Caco-2 (cell line): ENCODE measurements around the gene GANAB. TPM values are rescaled to one million over a fixed set of nuclear protein-coding genes. Genes with fewer than 3 reads are reported as not detected.

Source experiments
- BruUV-seq: library from RNA; stranded (reverse); fragments of 400-500 nt; replicated peaks from 2 replicates; lab custom pipeline; 2021; lab: Mats Ljungman, UMichigan
- CTCF ChIA-PET: fragments of 300-600 bp; sonication (Branson Sonifier 250); formaldehyde crosslinking; loops from one replicate; lab custom pipeline; 2022; ENCODE audit warnings: antibody characterized with exemption; lab: Charles Lee
- POLR2A ChIA-PET: fragments of 300-600 bp; sonication (Branson Sonifier 250); formaldehyde crosslinking; loops from one replicate; lab custom pipeline; 2022; ENCODE audit warnings: antibody characterized with exemption; lab: Charles Lee
- DNase-seq, 2 experiments: peaks; one replicate each; pipeline versions ENCODE4 v3.0.0 to v3.0.0-alpha.2; 2020 to 2022
- H3K27me3 ChIP-seq: replicated peaks from 2 replicates; pipeline ENCODE4 v1.6.0; 2011; ENCODE audit warnings: low read length; ENCODE audit not compliant: control insufficient read depth, insufficient read depth
- H3K36me3 ChIP-seq: 2 replicates; pipeline ENCODE4 v1.5.1; 2011; ENCODE audit warnings: low read length; ENCODE audit not compliant: control insufficient read depth, insufficient read depth
- H3K4me1 ChIP-seq: fragments of 250-450 bp; sonication (Bioruptor Pico); 2 replicates; pipeline ENCODE4 v1.5.1; 2020; ENCODE audit warnings: mild to moderate bottlenecking
- H3K4me3 ChIP-seq: 2 replicates; pipeline ENCODE4 v1.5.1; 2011; ENCODE audit warnings: low read depth, mild to moderate bottlenecking, control low read depth, low read length
- H3K9me3 ChIP-seq: fragments of 250-450 bp; sonication (Bioruptor Pico); 2 replicates; pipeline ENCODE4 v1.5.1; 2020; ENCODE audit warnings: mild to moderate bottlenecking, moderate library complexity
- H3K27ac Mint-ChIP-seq: one replicate; pipeline ENCODE4 v1.8.0; 2022; ENCODE audit warnings: mixed read lengths; ENCODE audit not compliant: unreplicated experiment
- H3K27me3 Mint-ChIP-seq: one replicate; pipeline ENCODE4 v1.8.0; 2022; ENCODE audit warnings: mixed read lengths; ENCODE audit not compliant: insufficient read depth, unreplicated experiment
- H3K36me3 Mint-ChIP-seq: one replicate; pipeline ENCODE4 v1.8.0; 2022; ENCODE audit warnings: mild to moderate bottlenecking, mixed read lengths; ENCODE audit not compliant: insufficient read depth, unreplicated experiment
- H3K4me1 Mint-ChIP-seq: one replicate; pipeline ENCODE4 v1.8.0; 2022; ENCODE audit warnings: low read depth, mixed read lengths; ENCODE audit not compliant: unreplicated experiment
- H3K4me3 Mint-ChIP-seq: one replicate; pipeline ENCODE4 v1.8.0; 2022; ENCODE audit warnings: mild to moderate bottlenecking, moderate library complexity, mixed read lengths; ENCODE audit not compliant: unreplicated experiment
- H3K9me3 Mint-ChIP-seq: one replicate; pipeline ENCODE4 v1.8.0; 2022; ENCODE audit warnings: mixed read lengths; ENCODE audit not compliant: unreplicated experiment
- intact Hi-C: fragments of 100-400 bp; cut with micrococcal nuclease; formaldehyde crosslinking; loops from one replicate; pipeline ENCODE4 v1.10.0; 2022; ENCODE audit not compliant: unreplicated experiment
- total RNA-seq: library from RNA; stranded (reverse); gene quantifications from 2 replicates; pipeline ENCODE4 v1.2.3, GENCODE V29; 2022
- TF ChIP-seq, protein P1 (sequence below), 2 experiments: fragments of 200-600 bp in 1 of 2; IDR thresholded peaks; 1 replicate in 1 of 2; 2 replicates in 1 of 2; pipeline versions ENCODE4 v1.5.1 to v1.8.0; 2011 to 2022; ENCODE audit warnings: antibody characterized with exemption in 1 of 2, control low read depth in 1 of 2, inconsistent platforms in 1 of 2, low read depth in 1 of 2, low read length in 1 of 2, mild to moderate bottlenecking in 1 of 2, moderate library complexity in 1 of 2; ENCODE audit not compliant: insufficient read depth in 1 of 2, severe bottlenecking in 1 of 2, unreplicated experiment in 1 of 2

Gene GANAB
- total RNA-seq, 1 experiment from 2014 or later = 442 TPM

DNA sequence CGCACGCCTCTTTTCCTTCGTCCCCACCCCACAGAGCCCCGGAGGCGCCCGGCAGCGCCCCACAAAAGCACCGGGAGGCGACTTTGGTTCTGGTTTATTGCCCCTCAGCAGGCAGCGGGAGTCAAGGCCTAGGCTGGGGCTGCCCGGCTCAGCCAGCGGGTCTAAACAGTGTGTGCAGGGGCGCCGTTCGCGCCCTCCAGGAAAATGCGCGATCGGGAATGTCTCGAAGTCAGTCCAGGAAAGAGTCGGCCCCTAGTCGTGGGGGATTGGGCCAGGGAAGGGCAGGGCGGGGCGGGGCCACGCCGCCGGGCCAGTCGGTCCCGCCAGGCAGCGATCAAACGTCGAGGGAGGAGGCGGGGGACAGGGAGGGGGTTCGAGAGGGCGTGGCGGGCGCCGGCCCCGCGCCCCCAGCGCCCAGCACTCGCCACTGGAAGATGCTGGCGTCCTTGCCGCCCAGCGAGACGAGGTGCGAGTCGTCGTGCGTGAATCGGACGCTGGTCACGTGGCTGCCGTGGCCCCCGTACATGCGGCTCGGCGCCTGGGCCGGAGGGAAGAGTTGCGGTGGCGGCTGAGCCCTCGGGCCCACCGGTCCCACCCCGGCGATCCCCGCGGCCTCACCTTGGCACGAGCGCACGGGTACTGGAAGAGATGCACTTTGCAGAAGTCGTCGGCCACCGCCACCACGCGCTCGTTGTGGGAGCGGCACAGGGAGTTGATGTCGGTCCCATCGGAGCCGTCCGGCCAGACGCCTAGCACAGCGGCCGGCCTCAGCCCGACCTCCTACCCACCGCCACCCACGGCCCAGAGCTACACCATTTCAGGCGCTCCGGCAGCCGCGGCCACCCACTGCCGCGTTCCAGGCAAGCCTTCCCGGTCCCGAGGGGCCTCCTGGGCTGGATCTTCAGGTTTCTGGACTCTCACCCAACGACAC is 44.0 kb downstream of the GANAB start:
- peak; percentile 82 to 87 for DNase-seq
- TF ChIP-seq, protein P1, sequence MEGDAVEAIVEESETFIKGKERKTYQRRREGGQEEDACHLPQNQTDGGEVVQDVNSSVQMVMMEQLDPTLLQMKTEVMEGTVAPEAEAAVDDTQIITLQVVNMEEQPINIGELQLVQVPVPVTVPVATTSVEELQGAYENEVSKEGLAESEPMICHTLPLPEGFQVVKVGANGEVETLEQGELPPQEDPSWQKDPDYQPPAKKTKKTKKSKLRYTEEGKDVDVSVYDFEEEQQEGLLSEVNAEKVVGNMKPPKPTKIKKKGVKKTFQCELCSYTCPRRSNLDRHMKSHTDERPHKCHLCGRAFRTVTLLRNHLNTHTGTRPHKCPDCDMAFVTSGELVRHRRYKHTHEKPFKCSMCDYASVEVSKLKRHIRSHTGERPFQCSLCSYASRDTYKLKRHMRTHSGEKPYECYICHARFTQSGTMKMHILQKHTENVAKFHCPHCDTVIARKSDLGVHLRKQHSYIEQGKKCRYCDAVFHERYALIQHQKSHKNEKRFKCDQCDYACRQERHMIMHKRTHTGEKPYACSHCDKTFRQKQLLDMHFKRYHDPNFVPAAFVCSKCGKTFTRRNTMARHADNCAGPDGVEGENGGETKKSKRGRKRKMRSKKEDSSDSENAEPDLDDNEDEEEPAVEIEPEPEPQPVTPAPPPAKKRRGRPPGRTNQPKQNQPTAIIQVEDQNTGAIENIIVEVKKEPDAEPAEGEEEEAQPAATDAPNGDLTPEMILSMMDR (IDR thresholded peaks at IDR 0.05; ENCODE audit: insufficient read depth in 1 of 2, low read depth in 1 of 2, low read length in 1 of 2, severe bottlenecking in 1 of 2, unreplicated experiment in 1 of 2) = no peak
- peaks cover 44% of the 10 kb centered on the region for H3K4me1 Mint-ChIP-seq
- H3K4me3 Mint-ChIP-seq = peak overlapping the region; percentile 88
- no peaks in the 10 kb centered on the region for H3K9me3 ChIP-seq
- H3K4me3 ChIP-seq = peak overlapping the region; percentile 73
- ChIA-PET POLR2A (interaction anchor here (0.5 to 2.4 kb wide), 16 partner anchors 9 to 209 kb away, joined by 3 to 97 read pairs (median 6); partner anchors contain the start of genes AHNAK, B3GAT3, C11orf98 and CSKMT), CTCF (interaction anchor here (0.5 to 1.8 kb wide), 11 partner anchors 9 to 178 kb away, joined by 3 to 30 read pairs (median 3); partner anchors contain the start of genes AHNAK, EML3, ROM1 and TUT1)
- no peaks in the 10 kb centered on the region for H3K27me3 Mint-ChIP-seq
- no peaks in the 10 kb centered on the region for H3K9me3 Mint-ChIP-seq
- no peaks in the 10 kb centered on the region for H3K27me3 ChIP-seq
- peaks cover 35% of the 10 kb centered on the region for H3K4me1 ChIP-seq
- H3K36me3 ChIP-seq = peaks cover 3% of the 10 kb centered on the region; the same call in 1 of the 2 replicates
- intact Hi-C loops = loop anchor here (2.0 kb wide), 1 partner anchor 42 kb away; no protein-coding TSS in a partner anchor
- BruUV-seq = TSS peak; percentile 74
- peaks cover 79% of the 10 kb centered on the region for H3K36me3 Mint-ChIP-seq
- H3K27ac Mint-ChIP-seq = peak overlapping the region; percentile 89

DNA sequence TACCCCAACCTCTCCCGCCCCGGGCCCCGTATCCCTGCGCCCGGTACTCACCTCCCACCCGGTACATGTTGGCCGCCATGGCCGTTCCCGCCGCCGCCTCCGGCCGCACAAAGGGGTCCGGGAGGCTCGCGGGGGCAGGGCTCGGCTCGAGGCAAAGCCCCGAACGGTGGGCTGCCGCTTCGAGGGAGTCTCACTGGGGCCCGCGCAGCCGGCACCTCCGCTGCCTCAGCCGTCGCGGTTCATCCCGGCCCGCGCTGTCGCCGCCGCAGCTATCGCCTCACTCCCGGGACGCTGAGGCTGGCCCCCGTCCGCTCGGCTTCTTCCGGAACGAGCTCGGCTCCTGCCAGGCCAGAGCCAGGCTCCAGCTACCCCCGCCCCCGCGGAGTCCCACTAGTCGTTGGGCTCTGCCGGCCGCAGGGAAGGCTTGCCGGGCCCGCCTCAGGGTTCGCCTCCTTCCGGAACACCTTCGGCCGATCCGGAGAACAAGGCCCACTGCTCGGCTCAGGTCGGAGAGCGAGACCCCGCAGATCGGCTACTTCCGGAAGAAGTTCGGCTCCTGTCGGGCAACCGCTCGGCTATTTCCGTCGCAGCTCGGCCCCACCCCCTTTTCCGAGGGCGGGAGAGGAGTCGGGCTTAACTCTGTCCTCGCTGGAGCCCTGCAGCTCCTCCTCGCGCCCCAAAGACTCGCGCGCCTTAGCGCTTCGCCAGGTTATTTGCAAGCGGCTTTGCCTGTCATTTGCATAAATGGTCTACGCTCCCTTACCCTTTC is 44.9 kb downstream of the GANAB start, which contains the start of gene MTA2:
TSS of gene MTA2 (minus strand) at position 494 of the 769 bp plus-strand sequence. CDS start at position 79, 415 bp downstream.
- DNase-seq = peak; percentile 99 to 100
- H3K9me3 ChIP-seq = no peaks in the 10 kb centered on the region
- H3K27me3 ChIP-seq = no peaks in the 10 kb centered on the region
- no TSS peak for BruUV-seq
- TF ChIP-seq, protein P1 (IDR thresholded peaks at IDR 0.05; ENCODE audit: insufficient read depth in 1 of 2, low read depth in 1 of 2, low read length in 1 of 2, severe bottlenecking in 1 of 2, unreplicated experiment in 1 of 2) = no peak
- Mint-ChIP-seq H3K36me3 (peaks cover 82% of the 10 kb centered on the region), H3K4me1 (peaks cover 36% of the 10 kb centered on the region), H3K4me3 (peak within 1 kb of the TSS; percentile 88), H3K27ac (peak within 1 kb of the TSS; percentile 89), H3K27me3 (no peaks in the 10 kb centered on the region), H3K9me3 (no peaks in the 10 kb centered on the region)
- CTCF ChIA-PET = interaction anchor here (0.6 to 1.8 kb wide), 10 partner anchors 8 to 185 kb away, joined by 3 to 30 read pairs (median 3); partner anchors contain the start of genes AHNAK, EML3, ROM1 and TUT1
- peak within 1 kb of the TSS; percentile 97 for H3K4me3 ChIP-seq
- H3K4me1 ChIP-seq = peaks cover 35% of the 10 kb centered on the region
- H3K36me3 ChIP-seq = peaks cover 3% of the 10 kb centered on the region; the same call in 1 of the 2 replicates
- intact Hi-C loops = loop anchor here (1.0 to 2.0 kb wide), 2 partner anchors 10 to 41 kb away; partner anchors contain the start of gene TUT1
- POLR2A ChIA-PET = interaction anchor here (0.5 to 2.4 kb wide), 20 partner anchors 10 to 1584 kb away, joined by 3 to 97 read pairs (median 6); partner anchors contain the start of genes AHNAK, B3GAT3, C11orf98 and CSKMT
